Smooth muscle cell (in vitro differentiated cells): ENCODE data around the gene ADAD2. TPM values are rescaled to one million over a fixed set of nuclear protein-coding genes. Genes with fewer than 3 reads are reported as not detected.
A peak's percentile ranks its signal among the peaks of the same experiment; 100 is the strongest.

Source experiments
- DNase-seq: peaks from one replicate; lab custom pipeline; 2025; ENCODE audit not compliant: unreplicated experiment; lab: John Stamatoyannopoulos, UW
- H2AFZ ChIP-seq: fragments of 200-600 bp; sonication (generic); 2 replicates; pipeline ENCODE4 v1.6.0; 2016; ENCODE audit warnings: antibody characterized with exemption, low read depth, mild to moderate bottlenecking
- H3F3A ChIP-seq: fragments of 200-600 bp; sonication (generic); 2 replicates; pipeline ENCODE4 v1.6.0; 2017; ENCODE audit warnings: antibody characterized with exemption, low read depth
- H3K27ac ChIP-seq: fragments of 200-600 bp; sonication (generic); 2 replicates; pipeline ENCODE4 v1.5.1; 2016; ENCODE audit warnings: low read depth, mild to moderate bottlenecking
- H3K27me3 ChIP-seq: fragments of 200-600 bp; sonication (generic); 2 replicates; pipeline ENCODE4 v1.6.1; 2016; ENCODE audit warnings: low read depth, mild to moderate bottlenecking
- H3K36me3 ChIP-seq: fragments of 200-600 bp; sonication (generic); 2 replicates; pipeline ENCODE4 v1.5.1; 2016; ENCODE audit warnings: low read depth
- H3K4me1 ChIP-seq: fragments of 200-600 bp; sonication (generic); 2 replicates; pipeline ENCODE4 v1.5.1; 2016; ENCODE audit warnings: low read depth
- H3K4me2 ChIP-seq: fragments of 200-600 bp; sonication (generic); 2 replicates; pipeline ENCODE4 v1.6.0; 2016; ENCODE audit warnings: mild to moderate bottlenecking
- H3K4me3 ChIP-seq: fragments of 200-600 bp; sonication (generic); 2 replicates; pipeline ENCODE4 v1.5.1; 2016; ENCODE audit warnings: mild to moderate bottlenecking
- H3K79me2 ChIP-seq: fragments of 200-600 bp; sonication (generic); 2 replicates; pipeline ENCODE4 v1.6.0; 2016; ENCODE audit warnings: low read depth, mild to moderate bottlenecking
- H3K9ac ChIP-seq: fragments of 200-600 bp; sonication (generic); 2 replicates; pipeline ENCODE4 v1.6.0; 2016; ENCODE audit warnings: low read depth
- H3K9me3 ChIP-seq: fragments of 200-600 bp; sonication (generic); replicated peaks from 2 replicates; pipeline ENCODE4 v1.5.1; 2016; ENCODE audit warnings: low read depth
- H4K20me1 ChIP-seq: fragments of 200-600 bp; sonication (generic); 2 replicates; pipeline ENCODE4 v1.6.0; 2016; ENCODE audit warnings: low read depth
- WGBS: methylation state at CpG from one replicate; pipeline ENCODE4 v1.1.7; 2016; ENCODE audit warnings: low lambda C conversion rate; 5-methylcytosine and 5-hydroxymethylcytosine counted together
- polyA plus RNA-seq: library from polyadenylated mRNA; unstranded; fragments of >200 nt; fragmentation: Nextera tagmentation; extraction: Ambion mirVana; gene quantifications from 2 replicates; pipeline ENCODE4 v1.2.1, GENCODE V29; 2016
- total RNA-seq: library from RNA; depleted of rRNA; stranded (reverse); fragments of >200 nt; gene quantifications from 2 replicates; pipeline ENCODE4 v1.2.3, GENCODE V29; 2014
- TF ChIP-seq, protein P1 (sequence below): fragments of 200-600 bp; sonication (generic); IDR thresholded peaks from 2 replicates; pipeline ENCODE4 v1.5.1; 2017; ENCODE audit warnings: borderline replicate concordance, mild to moderate bottlenecking, antibody characterized with exemption; ENCODE audit not compliant: insufficient read depth, poor library complexity, severe bottlenecking

The ADAD2 gene
- total and polyA plus RNA-seq, 2 experiments from 2014 or later = not detected

DNA sequence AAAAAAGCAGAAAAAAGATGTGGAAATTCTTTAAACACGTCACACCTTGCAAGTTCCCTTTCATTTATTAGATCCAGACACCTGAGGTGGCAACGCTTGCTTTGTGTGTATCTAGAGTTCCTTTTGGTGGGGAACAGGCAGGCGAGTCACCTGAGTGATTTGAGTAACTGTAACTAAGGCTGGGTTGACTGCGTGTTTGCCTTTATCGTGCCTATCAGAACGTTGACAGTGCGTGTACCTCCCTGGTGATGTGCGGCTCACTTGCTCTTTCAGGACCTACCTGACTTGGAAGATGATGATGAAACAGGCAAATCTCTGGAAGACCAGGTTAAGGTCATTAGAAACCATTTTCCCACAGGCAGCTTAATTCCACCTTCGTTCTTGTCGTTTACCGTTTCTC is 16.6 kb upstream of the ADAD2 start:
- no peaks in the 10 kb centered on the region for H3K9me3 ChIP-seq
- H2AFZ ChIP-seq = no peak overlapping the region
- H3K36me3 ChIP-seq = no peaks in the 10 kb centered on the region
- H3K27me3 ChIP-seq = no peaks in the 10 kb centered on the region
- no peak overlapping the region for H3K4me2 ChIP-seq
- H3K4me1 ChIP-seq = peaks cover 3% of the 10 kb centered on the region
- H4K20me1 ChIP-seq = peaks cover 5% of the 10 kb centered on the region
- no peaks in the 10 kb centered on the region for H3K79me2 ChIP-seq
- DNase-seq = no peak
- H3K9ac ChIP-seq = no peak overlapping the region
- no peak overlapping the region for H3K27ac ChIP-seq
- peaks cover 9% of the 10 kb centered on the region for H3F3A ChIP-seq
- TF ChIP-seq, protein P1, sequence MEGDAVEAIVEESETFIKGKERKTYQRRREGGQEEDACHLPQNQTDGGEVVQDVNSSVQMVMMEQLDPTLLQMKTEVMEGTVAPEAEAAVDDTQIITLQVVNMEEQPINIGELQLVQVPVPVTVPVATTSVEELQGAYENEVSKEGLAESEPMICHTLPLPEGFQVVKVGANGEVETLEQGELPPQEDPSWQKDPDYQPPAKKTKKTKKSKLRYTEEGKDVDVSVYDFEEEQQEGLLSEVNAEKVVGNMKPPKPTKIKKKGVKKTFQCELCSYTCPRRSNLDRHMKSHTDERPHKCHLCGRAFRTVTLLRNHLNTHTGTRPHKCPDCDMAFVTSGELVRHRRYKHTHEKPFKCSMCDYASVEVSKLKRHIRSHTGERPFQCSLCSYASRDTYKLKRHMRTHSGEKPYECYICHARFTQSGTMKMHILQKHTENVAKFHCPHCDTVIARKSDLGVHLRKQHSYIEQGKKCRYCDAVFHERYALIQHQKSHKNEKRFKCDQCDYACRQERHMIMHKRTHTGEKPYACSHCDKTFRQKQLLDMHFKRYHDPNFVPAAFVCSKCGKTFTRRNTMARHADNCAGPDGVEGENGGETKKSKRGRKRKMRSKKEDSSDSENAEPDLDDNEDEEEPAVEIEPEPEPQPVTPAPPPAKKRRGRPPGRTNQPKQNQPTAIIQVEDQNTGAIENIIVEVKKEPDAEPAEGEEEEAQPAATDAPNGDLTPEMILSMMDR = no peak
- 90% methylated on average over 11 of the region's 11 CpGs for WGBS
- no peak overlapping the region for H3K4me3 ChIP-seq

DNA sequence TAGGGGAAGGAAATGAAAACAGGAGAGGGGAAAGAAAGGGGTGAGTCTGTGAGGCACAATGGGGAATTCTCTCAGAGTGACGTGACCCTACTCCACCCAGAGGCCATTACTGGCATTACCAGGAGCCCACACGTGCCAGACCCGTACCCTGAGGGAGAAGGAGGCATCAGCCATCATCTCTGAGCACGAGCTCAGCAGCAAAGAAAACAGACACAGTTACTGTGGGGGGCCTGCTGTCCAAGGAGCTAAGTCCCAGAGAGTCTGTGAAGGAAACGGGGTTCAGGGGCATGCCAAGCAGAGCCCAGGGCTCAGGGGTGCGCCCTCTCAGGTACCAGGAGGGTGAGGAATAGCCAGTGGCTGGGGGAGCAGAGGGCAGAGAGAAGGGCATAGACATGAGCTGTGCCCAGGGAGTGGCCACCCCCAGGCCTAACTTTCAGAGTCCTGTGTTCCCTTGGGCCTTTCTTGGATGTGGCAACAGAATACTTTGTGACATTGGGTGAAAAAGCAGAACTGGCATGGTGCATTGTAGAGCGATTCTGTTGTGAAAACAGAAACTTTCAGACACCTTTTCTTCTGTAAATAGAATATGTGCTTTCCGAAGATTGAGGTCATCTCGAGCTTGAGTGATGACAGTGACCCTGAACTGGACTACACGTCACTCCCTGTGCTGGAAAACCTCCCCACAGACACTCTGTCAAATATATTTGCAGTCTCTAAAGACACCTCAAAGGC is 15.4 kb upstream of the ADAD2 start:
- Histone ChIP-seq H3K79me2 (no peaks in the 10 kb centered on the region), H3K27ac (no peak overlapping the region), H3K27me3 (no peaks in the 10 kb centered on the region), H3K9ac (no peak overlapping the region), H2AFZ (no peak overlapping the region), H3K4me3 (no peak overlapping the region), H4K20me1 (peaks cover 5% of the 10 kb centered on the region), H3K9me3 (no peaks in the 10 kb centered on the region), H3K36me3 (no peaks in the 10 kb centered on the region), H3F3A (peaks cover 9% of the 10 kb centered on the region), H3K4me2 (no peak overlapping the region), H3K4me1 (peaks cover 3% of the 10 kb centered on the region)
- 50% methylated on average over 10 of the region's 10 CpGs for WGBS
- TF ChIP-seq, protein P1 = peak; percentile 72
- no peak for DNase-seq

DNA sequence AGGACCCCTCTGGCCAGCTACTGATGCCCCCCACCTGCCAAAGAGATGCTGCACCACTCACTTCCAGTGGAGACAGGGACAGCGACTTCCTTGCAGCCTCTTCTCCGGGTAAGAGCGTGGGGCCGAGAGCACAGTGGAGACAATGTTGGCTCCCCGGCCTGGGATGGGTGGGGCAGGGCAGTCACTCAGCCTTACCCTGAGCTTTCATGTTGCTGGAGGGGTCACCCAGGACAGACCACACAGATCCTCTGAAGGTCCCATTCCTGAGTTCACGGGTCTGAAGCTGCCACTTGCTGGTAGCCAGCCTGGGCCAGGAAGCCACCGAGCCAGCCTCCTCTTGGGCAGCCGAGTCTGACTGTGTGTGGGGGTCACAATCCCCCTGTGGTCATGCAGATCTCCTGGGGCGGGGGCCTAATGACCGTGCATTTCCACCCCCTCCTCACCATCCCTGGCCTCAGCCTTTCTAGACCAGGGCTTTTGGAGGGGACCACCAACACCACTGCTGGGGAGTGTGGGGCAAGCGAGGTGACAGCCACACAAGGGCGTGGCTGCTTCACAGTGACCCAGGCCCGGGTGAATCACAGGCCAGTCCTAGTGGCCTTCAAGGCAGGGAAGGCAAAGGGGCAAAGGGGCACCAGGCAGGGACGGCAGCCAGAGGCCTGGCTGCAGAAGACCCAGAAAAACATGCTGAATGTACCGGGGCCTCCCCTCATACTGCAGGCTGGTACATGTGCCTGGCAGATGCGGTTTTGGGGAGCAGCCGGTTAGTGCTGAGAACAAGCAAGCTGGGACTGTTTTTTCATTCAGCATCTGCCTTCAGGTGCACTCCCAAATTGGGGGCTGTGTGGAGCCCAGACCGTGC is 14.5 kb upstream of the ADAD2 start:
- TF ChIP-seq, protein P1 = no peak
- Histone ChIP-seq H2AFZ (no peak overlapping the region), H3K9me3 (no peaks in the 10 kb centered on the region), H3F3A (peaks cover 9% of the 10 kb centered on the region), H3K4me2 (peak overlapping the region; percentile 69), H3K4me1 (peaks cover 3% of the 10 kb centered on the region), H3K9ac (no peak overlapping the region), H3K79me2 (no peaks in the 10 kb centered on the region), H3K36me3 (no peaks in the 10 kb centered on the region), H4K20me1 (peaks cover 5% of the 10 kb centered on the region), H3K4me3 (no peak overlapping the region), H3K27ac (peak overlapping the region; percentile 95), H3K27me3 (no peaks in the 10 kb centered on the region)
- DNase-seq = no peak
- 87% methylated on average over 18 of the region's 18 CpGs for WGBS
